NT2/D1 (cell line): ENCODE measurements around the gene WFIKKN2.

ENCODE experiments used
- SUZ12 ChIP-seq: IDR thresholded peaks from 2 replicates; pipeline ENCODE4 v1.6.1; 2011; ENCODE audit not compliant: insufficient read length, insufficient read depth; ENCODE audit errors: extremely low read depth
- ZNF274 ChIP-seq: IDR thresholded peaks from 2 replicates; pipeline ENCODE4 v1.6.1; 2011; ENCODE audit warnings: mild to moderate bottlenecking, low read depth, low read length

DNA sequence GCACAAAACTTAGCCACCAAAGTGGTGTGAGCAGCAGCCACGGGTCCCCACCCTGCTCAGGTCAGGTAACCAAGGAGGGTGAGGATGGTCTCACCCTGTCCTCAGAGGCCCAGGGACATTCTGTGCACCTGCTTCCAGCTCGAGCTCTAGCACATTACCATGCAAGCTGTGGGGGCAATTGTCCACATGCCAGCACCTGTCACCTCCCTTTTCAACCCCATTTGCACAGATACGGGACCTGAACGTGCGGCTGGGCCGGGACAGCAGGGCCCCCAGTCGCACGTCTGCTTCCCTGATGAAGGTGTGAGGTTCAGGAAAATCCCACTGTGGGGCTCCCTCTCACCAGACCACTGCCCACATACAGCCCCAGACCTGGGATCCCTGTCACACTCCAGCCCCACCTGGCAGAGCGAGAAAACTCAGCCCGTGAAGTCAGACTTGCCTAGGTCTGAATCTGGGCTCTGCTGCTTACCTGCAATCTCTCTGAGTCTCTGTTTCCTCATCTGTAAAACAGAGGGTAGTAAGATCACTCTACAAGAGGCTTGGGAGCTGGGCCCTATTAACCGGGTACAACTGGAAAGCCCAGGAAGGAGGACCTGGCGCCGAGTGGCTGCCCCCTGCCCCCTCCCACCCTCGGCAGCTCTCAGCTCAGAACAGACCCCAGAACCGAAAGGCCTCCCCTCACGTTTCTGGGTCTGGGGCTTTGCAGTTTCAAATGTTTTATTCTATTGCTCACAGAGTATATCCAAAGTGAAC lies 7.9 kb downstream of the WFIKKN2 start:
- TF ChIP-seq ZNF274 = no peak
- TF ChIP-seq SUZ12 = no peak
